Parathyroid adenoma (tissue), 2 donors: ENCODE results near the gene ALDH3A2.
"Not testable (repeated sequence)": the region's sequence is repeated elsewhere in the genome, so short reads cannot be mapped to it uniquely, and the experiment has no call there.

Experiments used
- H2AFZ ChIP-seq: fragments of 300-600 bp; sonication (generic); one replicate; pipeline ENCODE4 v1.7.0; 2017; ENCODE audit warnings: antibody characterized with exemption, mild to moderate bottlenecking
- H3K27ac ChIP-seq: fragments of 300-600 bp; sonication (generic); one replicate; pipeline ENCODE4 v1.7.0; 2017
- H3K27me3 ChIP-seq: fragments of 300-600 bp; sonication (generic); one replicate; pipeline ENCODE4 v1.7.0; 2017; ENCODE audit warnings: low read length; ENCODE audit not compliant: control insufficient read depth, insufficient read depth
- H3K36me3 ChIP-seq: fragments of 300-600 bp; sonication (generic); one replicate; pipeline ENCODE4 v1.7.0; 2017; ENCODE audit warnings: low read length; ENCODE audit not compliant: control insufficient read depth, insufficient read depth
- H3K4me1 ChIP-seq: fragments of 300-600 bp; sonication (generic); one replicate; pipeline ENCODE4 v1.7.0; 2017; ENCODE audit warnings: control low read depth
- H3K4me2 ChIP-seq: fragments of 300-600 bp; sonication (generic); one replicate; pipeline ENCODE4 v1.7.0; 2017; ENCODE audit warnings: low read length
- H3K4me3 ChIP-seq: fragments of 300-600 bp; sonication (generic); one replicate; pipeline ENCODE4 v1.7.0; 2017; ENCODE audit warnings: low read depth, low read length
- H3K79me2 ChIP-seq: fragments of 300-600 bp; sonication (generic); one replicate; pipeline ENCODE4 v1.7.0; 2017; ENCODE audit warnings: control low read depth
- H3K9ac ChIP-seq: fragments of 300-600 bp; sonication (generic); one replicate; pipeline ENCODE4 v1.7.0; 2017; ENCODE audit warnings: mild to moderate bottlenecking
- H3K9me3 ChIP-seq: fragments of 300-600 bp; sonication (generic); one replicate; pipeline ENCODE4 v1.7.0; 2017; ENCODE audit warnings: low read length; ENCODE audit not compliant: control insufficient read depth
- CTCF ChIP-seq: fragments of 300-600 bp; sonication (generic); IDR thresholded peaks from one replicate; pipeline ENCODE4 v1.7.0; 2017; ENCODE audit warnings: antibody characterized with exemption, mild to moderate bottlenecking
- donor health status: primary hyperparathyroidism.

The ALDH3A2 gene

DNA sequence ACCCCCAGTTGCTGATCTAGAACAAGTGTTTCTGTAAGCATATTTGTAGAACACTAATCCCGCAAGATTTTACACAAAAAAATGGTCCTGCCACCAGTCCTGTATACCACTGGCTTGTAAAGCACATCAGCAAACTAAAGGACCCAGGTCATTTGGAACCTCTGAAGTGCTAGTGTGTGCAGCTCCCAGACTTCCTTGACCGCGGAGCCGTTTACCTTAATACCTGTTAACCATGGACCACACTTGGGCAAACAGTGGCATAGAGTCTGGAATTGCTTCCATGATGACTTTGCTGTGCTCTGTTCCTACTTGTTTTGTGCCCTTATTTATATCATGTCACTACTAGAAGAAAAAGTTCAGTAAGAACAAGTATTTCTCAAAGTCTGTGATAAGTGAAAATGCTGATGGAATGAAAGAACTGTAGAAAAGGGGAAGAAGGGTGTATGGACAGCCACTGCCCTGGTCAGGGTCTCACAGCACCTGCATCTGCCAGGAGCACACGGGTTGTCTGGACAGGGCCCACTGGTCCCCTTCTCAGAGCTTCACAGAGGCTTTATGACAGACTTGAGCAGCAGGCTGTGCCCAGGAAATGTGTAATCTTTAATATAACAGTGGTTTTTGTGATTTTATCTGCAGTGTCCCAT lies 29.3 kb downstream of the ALDH3A2 start:
- H3K79me2 ChIP-seq = no peaks in the 10 kb centered on the region
- H3K9me3 ChIP-seq = no peaks in the 10 kb centered on the region
- no peak overlapping the region for H2AFZ ChIP-seq
- no peak overlapping the region for H3K27ac ChIP-seq
- TF ChIP-seq CTCF = no peak
- no peaks in the 10 kb centered on the region for H3K27me3 ChIP-seq
- H3K4me1 ChIP-seq = no peaks in the 10 kb centered on the region
- H3K9ac ChIP-seq = no peak overlapping the region
- no peak overlapping the region for H3K4me2 ChIP-seq
- H3K36me3 ChIP-seq = no peaks in the 10 kb centered on the region
- no peak overlapping the region for H3K4me3 ChIP-seq

- Histone ChIP-seq H3K4me2 (no peak overlapping the region), H3K9ac (no peak overlapping the region), H3K27ac (no peak overlapping the region), H3K9me3 (no peaks in the 10 kb centered on the region), H2AFZ (no peak overlapping the region), H3K4me1 (no peaks in the 10 kb centered on the region), H3K27me3 (no peaks in the 10 kb centered on the region), H3K4me3 (no peak overlapping the region), H3K36me3 (no peaks in the 10 kb centered on the region), H3K79me2 (no peaks in the 10 kb centered on the region)
- no peak for TF ChIP-seq CTCF
These were observed 30.3 kb downstream of the ALDH3A2 start for GRCh38 chr17:19678581-19679453.

DNA sequence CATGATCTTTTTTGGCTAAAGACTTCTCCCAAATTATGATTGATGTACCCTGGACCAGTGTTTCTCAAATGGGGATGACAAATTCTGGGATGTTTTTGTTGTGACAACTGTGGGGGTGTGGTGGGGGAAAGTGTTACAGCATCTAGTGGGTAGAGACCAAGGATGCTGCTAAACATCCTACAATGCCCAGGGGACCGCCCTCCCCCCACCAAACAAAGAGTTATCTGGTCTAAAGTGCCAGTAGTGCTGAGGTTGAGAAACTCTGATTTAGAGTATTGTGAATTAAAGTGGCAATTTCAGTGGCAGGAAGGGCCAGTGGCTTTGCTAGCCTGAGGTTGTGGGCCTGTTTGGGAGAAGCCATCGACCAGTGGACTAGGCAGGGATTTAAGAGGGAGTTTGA lies 34.6 kb downstream of the ALDH3A2 start:
- no peak overlapping the region for H2AFZ ChIP-seq
- H3K79me2 ChIP-seq = no peaks in the 10 kb centered on the region
- no peak overlapping the region for H3K9ac ChIP-seq
- H3K4me1 ChIP-seq = no peaks in the 10 kb centered on the region
- no peak overlapping the region for H3K4me2 ChIP-seq
- H3K9me3 ChIP-seq = no peaks in the 10 kb centered on the region
- no peak for TF ChIP-seq CTCF
- no peak overlapping the region for H3K27ac ChIP-seq
- no peaks in the 10 kb centered on the region for H3K27me3 ChIP-seq
- H3K36me3 ChIP-seq = no peaks in the 10 kb centered on the region
- no peak overlapping the region for H3K4me3 ChIP-seq

- not testable (repeated sequence) for H3K4me3 ChIP-seq, H3K4me1 ChIP-seq, H3K79me2 ChIP-seq, H3K27me3 ChIP-seq, H2AFZ ChIP-seq, H3K27ac ChIP-seq, H3K4me2 ChIP-seq, H3K9me3 ChIP-seq, H3K36me3 ChIP-seq, H3K9ac ChIP-seq
These were observed 36.5 kb downstream of the ALDH3A2 start for GRCh38 chr17:19684909-19685580.

DNA sequence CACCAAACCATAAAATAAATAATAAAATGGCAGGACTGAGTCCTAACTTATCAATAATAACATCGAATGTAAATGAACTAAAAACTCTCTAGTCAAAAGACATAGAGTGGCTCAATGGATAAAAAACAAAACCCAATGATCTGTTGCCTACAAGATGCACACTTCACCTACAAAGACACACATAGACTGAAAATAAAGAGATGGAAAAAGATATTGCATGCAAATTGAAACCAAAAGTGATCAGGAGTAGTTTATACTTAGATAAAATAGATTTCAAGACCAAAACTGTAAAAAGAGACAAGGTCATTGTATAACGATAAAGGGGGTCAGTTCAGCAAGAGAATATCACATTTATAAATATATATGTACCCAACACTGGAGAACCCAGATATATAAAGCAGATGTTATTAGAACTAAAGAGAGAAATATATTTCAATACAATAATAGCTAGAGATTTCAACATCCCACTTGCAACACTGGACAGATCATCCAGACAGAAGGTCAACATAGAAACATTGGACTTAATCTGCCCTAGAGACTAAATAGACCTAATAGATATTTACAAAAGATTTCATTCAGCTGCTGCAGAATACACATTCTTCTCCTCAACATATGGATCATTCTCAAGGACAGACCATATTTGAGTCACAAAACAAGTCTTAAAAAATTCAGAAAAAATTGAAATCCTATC lies 38.0 kb downstream of the ALDH3A2 start:
- no peak overlapping the region for H2AFZ ChIP-seq
- H3K4me3 ChIP-seq = no peak overlapping the region
- no peak overlapping the region for H3K27ac ChIP-seq
- no peaks in the 10 kb centered on the region for H3K9me3 ChIP-seq
- no peaks in the 10 kb centered on the region for H3K79me2 ChIP-seq
- no peaks in the 10 kb centered on the region for H3K4me1 ChIP-seq
- no peaks in the 10 kb centered on the region for H3K36me3 ChIP-seq
- no peak overlapping the region for H3K4me2 ChIP-seq
- no peak for TF ChIP-seq CTCF
- H3K27me3 ChIP-seq = no peaks in the 10 kb centered on the region
- no peak overlapping the region for H3K9ac ChIP-seq
